Spleen (tissue), 11 donors: ENCODE measurements around the gene DTNBP1. TPM values are rescaled to one million over a fixed set of nuclear protein-coding genes. Genes with fewer than 3 reads are reported as not detected.
A peak's percentile ranks its signal among the peaks of the same experiment; 100 is the strongest.

Experiments
- DNase-seq: peaks from one replicate; pipeline ENCODE4 v3.0.0-alpha.2; 2020
- H3K27ac ChIP-seq, 8 donors: fragments of 200-600 bp; sonication (generic) in 7 of 8; 1 replicate in 4 of 8; 2 replicates in 4 of 8; pipeline versions ENCODE4 v1.5.0 to v1.8.0; 2016 to 2021; ENCODE audit warnings: inconsistent platforms in 4 of 8, mild to moderate bottlenecking in 4 of 8, moderate library complexity in 1 of 8
- H3K27me3 ChIP-seq, 7 donors: fragments of 200-600 bp; sonication (generic) in 6 of 7; replicated peaks in 1 of 7; 1 replicate in 4 of 7; 2 replicates in 3 of 7; pipeline versions ENCODE4 v1.5.0 to v1.8.0; 2016 to 2021; ENCODE audit warnings: inconsistent platforms in 3 of 7, mild to moderate bottlenecking in 1 of 7
- H3K36me3 ChIP-seq, 6 donors: fragments of 200-600 bp; sonication (generic) in 5 of 6; 1 replicate in 4 of 6; 2 replicates in 2 of 6; pipeline versions ENCODE4 v1.5.0 to v1.8.0; 2016 to 2021; ENCODE audit warnings: inconsistent platforms in 2 of 6
- H3K4me1 ChIP-seq, 6 donors: fragments of 200-600 bp; sonication (generic) in 5 of 6; 1 replicate in 3 of 6; 2 replicates in 3 of 6; pipeline versions ENCODE4 v1.5.0 to v1.8.0; 2016 to 2021; ENCODE audit warnings: inconsistent platforms in 3 of 6
- H3K4me3 ChIP-seq, 8 donors: fragments of 200-600 bp; sonication (generic) in 7 of 8; 1 replicate in 4 of 8; 2 replicates in 4 of 8; pipeline versions ENCODE4 v1.5.0 to v1.8.0; 2016 to 2021; ENCODE audit warnings: inconsistent platforms in 4 of 8, mild to moderate bottlenecking in 4 of 8, moderate library complexity in 2 of 8
- H3K9me3 ChIP-seq, 8 donors: fragments of 200-600 bp; sonication (generic) in 7 of 8; 1 replicate in 4 of 8; 2 replicates in 4 of 8; pipeline versions ENCODE4 v1.5.0 to v1.8.0; 2016 to 2021; ENCODE audit warnings: inconsistent platforms in 4 of 8
- POLR2A ChIP-seq, 3 donors: fragments of 450-650 bp; IDR thresholded peaks; one replicate each; pipeline ENCODE4 v1.5.1; 2017; ENCODE audit warnings: antibody characterized with exemption in 3 of 3, mild to moderate bottlenecking in 1 of 3
- POLR2AphosphoS5 ChIP-seq, 3 donors: sonication (generic); formaldehyde crosslinking; IDR thresholded peaks; one replicate each; pipeline ENCODE4 v1.5.1; 2017; ENCODE audit warnings: antibody characterized with exemption in 3 of 3
- WGBS, 5 donors: extraction: QIAGEN DNeasy Blood & Tissue Kit in 3 of 5; methylation state at CpG; one replicate each; pipeline versions ENCODE4 v1.1.5 to v1.1.7; 2013 to 2018; 5-methylcytosine and 5-hydroxymethylcytosine counted together
- intact Hi-C: fragments of 100-400 bp; cut with DNase I; formaldehyde crosslinking; loops from one replicate; pipeline ENCODE4 v1.15.0; 2023; ENCODE audit warnings: low total_unique reads
- polyA plus RNA-seq, 3 donors: library from polyadenylated mRNA; stranded (reverse); fragments of 200-250 nt; gene quantifications; one replicate each; pipeline ENCODE4 v1.2.1, GENCODE V29; 2013
- total RNA-seq, 7 donors: library from RNA; depleted of rRNA in 3 of 7; stranded (reverse); fragments of >200 nt in 3 of 7; fragmentation: NEBNext Ultra II Directional in 4 of 7; extraction: Animal tissue kit (Norgen Biotek cat#: 25700) in 4 of 7; gene quantifications; one replicate each; pipeline versions ENCODE4 v1.1.0 to v1.2.1, GENCODE V29; 2016 to 2021
- TF ChIP-seq, protein P1 (sequence below), 11 experiments: fragments of 200-600 bp in 7 of 11; fragments of 450-650 bp in 4 of 11; sonication (generic) in 4 of 11; IDR thresholded peaks in 8 of 11; conservative IDR thresholded peaks in 3 of 11; 1 replicate in 7 of 11; 2 replicates in 4 of 11; pipeline versions ENCODE4 v1.4.0 to v1.8.0; 2016 to 2021; ENCODE audit warnings: antibody characterized with exemption in 11 of 11, inconsistent platforms in 4 of 11, mild to moderate bottlenecking in 1 of 11
- donor health status: healthy with polysubstance abuse.
- donor health status: DM: no; HTN: no; CAD: no; lungs with moderate emphysema.
- donor health status: DM: no; HTN: no; CAD: no.
- donor health status: Bipolar disorder and iron deficiency.
- donor health status: healthy.
- donor health status: DM: no; HTN: no; CAD: no.
- donor health status: DM: yes; HTN: yes; CAD: no.

The DTNBP1 gene
- total and polyA plus RNA-seq, 10 donors: 14.2 to 42.2 (median 32.3) TPM

DNA sequence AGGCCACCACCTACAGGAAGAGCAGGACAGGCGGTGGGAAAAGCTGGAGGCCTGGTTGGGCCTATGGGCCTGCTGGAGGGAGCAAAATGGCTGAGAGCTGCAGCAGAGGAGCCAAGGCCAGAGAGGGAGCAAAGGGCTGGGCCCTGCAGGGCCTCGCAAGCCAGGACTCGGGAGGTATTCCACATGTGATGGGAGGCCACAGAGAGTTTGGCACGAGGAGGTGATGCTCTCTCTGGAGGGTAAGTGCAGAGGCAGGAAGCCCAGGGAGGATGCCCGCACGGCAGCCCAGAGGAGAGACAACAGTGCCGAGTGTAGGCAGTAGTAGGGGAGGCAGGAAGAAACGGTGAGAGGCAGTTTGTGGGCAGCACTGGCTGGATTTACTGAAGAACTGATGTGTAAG is 85.7 kb downstream of the DTNBP1 start:
- WGBS, 5 donors: 91 to 97% (median 93%) methylated on average over 8 of the region's 8 CpGs
- Histone ChIP-seq H3K27ac (no peak overlapping the region), H3K9me3 (no peaks in the 10 kb centered on the region), H3K4me1 (peaks cover 0 to 51% (median 8%) of the 10 kb centered on the region in 6 donors), H3K36me3 (peaks cover 0 to 18% (median 0%) of the 10 kb centered on the region in 6 donors), H3K27me3 (no peaks in the 10 kb centered on the region), H3K4me3 (no peak overlapping the region)
- no peak for DNase-seq
- TF ChIP-seq, protein P1, sequence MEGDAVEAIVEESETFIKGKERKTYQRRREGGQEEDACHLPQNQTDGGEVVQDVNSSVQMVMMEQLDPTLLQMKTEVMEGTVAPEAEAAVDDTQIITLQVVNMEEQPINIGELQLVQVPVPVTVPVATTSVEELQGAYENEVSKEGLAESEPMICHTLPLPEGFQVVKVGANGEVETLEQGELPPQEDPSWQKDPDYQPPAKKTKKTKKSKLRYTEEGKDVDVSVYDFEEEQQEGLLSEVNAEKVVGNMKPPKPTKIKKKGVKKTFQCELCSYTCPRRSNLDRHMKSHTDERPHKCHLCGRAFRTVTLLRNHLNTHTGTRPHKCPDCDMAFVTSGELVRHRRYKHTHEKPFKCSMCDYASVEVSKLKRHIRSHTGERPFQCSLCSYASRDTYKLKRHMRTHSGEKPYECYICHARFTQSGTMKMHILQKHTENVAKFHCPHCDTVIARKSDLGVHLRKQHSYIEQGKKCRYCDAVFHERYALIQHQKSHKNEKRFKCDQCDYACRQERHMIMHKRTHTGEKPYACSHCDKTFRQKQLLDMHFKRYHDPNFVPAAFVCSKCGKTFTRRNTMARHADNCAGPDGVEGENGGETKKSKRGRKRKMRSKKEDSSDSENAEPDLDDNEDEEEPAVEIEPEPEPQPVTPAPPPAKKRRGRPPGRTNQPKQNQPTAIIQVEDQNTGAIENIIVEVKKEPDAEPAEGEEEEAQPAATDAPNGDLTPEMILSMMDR (IDR thresholded peaks at IDR 0.05 in 8 of 11, conservative IDR thresholded peaks at IDR 0.05 in 3 of 11): no peak
- no peak for TF ChIP-seq POLR2AphosphoS5 (IDR thresholded peaks at IDR 0.05)
- no peak for TF ChIP-seq POLR2A (IDR thresholded peaks at IDR 0.05)
- intact Hi-C loops: no loop called here

DNA sequence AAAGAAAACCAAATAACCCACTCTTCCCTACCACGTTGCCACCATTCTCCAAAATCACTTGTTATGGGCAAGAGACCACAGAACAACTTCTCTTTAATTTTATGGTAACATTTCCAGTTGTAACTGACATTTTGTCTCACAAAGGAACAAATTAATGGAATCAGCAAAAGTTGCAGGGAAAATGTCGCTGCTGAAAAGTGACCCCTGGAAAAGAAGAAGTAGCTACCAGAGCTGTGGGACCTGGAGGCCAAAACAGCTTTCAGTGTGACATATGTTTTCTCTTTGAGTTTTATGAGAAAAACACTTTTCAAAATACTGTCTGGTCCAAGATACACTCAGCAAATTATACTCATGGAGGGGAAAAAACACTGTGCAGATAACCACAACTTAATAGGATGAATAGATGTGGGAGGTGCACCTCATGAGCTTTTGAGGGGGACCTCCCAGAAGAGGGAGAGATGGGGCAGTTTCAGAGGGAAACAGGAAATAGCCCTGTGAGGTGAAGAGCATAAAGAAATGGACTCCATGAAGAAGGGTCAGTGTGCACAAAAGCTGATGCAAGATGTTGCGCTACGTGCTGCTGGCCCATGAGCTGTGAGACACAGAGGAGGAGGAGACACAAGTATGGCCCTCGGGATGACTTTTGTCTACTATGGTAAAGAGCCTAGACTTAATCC is 87.3 kb downstream of the DTNBP1 start:
- intact Hi-C loops: no loop called here
- Histone ChIP-seq H3K27me3 (no peaks in the 10 kb centered on the region), H3K9me3 (no peaks in the 10 kb centered on the region), H3K4me1 (peaks cover 0 to 47% (median 8%) of the 10 kb centered on the region in 6 donors), H3K27ac (peak overlapping the region in 5 of 8 donors; percentile 33 to 64 (median 51)), H3K4me3 (no peak overlapping the region), H3K36me3 (peaks cover 0 to 18% (median 0%) of the 10 kb centered on the region in 6 donors)
- no peak for DNase-seq
- TF ChIP-seq POLR2A (IDR thresholded peaks at IDR 0.05) (no peak), POLR2AphosphoS5 (IDR thresholded peaks at IDR 0.05) (peak in 1 of 3 donors; percentile 7)
- WGBS, 5 donors: 68 to 84% (median 78%) methylated on average over 5 of the region's 5 CpGs

DNA sequence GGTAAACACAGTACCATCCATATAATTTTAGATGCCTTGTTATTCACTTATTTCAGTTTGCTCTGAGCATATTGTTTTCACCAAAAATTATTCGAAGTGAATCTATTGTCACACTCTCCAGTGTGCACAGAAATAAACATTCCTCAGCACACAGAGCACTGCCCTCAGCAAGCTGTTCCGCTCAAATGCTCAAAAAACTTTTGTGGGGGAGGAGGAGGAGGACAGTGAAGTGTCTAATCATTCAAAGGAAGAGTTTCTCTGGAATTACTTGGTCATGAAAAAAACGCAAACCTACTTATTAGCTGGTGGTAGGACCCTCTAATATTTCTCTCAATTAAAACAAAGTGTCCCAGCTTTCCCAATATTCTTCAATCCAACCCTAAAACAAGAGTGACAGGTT is 88.3 kb downstream of the DTNBP1 start:
- 72 to 88% (median 78%) methylated on average over 3 of the region's 3 CpGs for WGBS, 5 donors
- no peaks in the 10 kb centered on the region for H3K9me3 ChIP-seq
- TF ChIP-seq POLR2AphosphoS5 (IDR thresholded peaks at IDR 0.05): no peak
- TF ChIP-seq, protein P1 (IDR thresholded peaks at IDR 0.05 in 8 of 11, conservative IDR thresholded peaks at IDR 0.05 in 3 of 11): no peak
- TF ChIP-seq POLR2A (IDR thresholded peaks at IDR 0.05): no peak
- H3K4me1 ChIP-seq: peaks cover 0 to 44% (median 10%) of the 10 kb centered on the region in 6 donors
- peak overlapping the region in 5 of 8 donors; percentile 17 to 64 (median 51) for H3K27ac ChIP-seq
- intact Hi-C loops: no loop called here
- no peak for DNase-seq
- no peaks in the 10 kb centered on the region for H3K27me3 ChIP-seq
- no peak overlapping the region for H3K4me3 ChIP-seq
- peaks cover 0 to 18% (median 0%) of the 10 kb centered on the region in 6 donors for H3K36me3 ChIP-seq

- peaks cover 0 to 48% (median 11%) of the 10 kb centered on the region in 6 donors for H3K4me1 ChIP-seq
- peaks cover 0 to 18% (median 0%) of the 10 kb centered on the region in 6 donors for H3K36me3 ChIP-seq
- WGBS, 5 donors: 71 to 89% (median 74%) methylated on average over 4 of the region's 4 CpGs
- no peaks in the 10 kb centered on the region for H3K9me3 ChIP-seq
- intact Hi-C loops: no loop called here
- H3K27ac ChIP-seq: no peak overlapping the region
- H3K4me3 ChIP-seq: no peak overlapping the region
- TF ChIP-seq, protein P1 (IDR thresholded peaks at IDR 0.05 in 8 of 11, conservative IDR thresholded peaks at IDR 0.05 in 3 of 11): no peak
- TF ChIP-seq POLR2A (IDR thresholded peaks at IDR 0.05) (no peak), POLR2AphosphoS5 (IDR thresholded peaks at IDR 0.05) (no peak)
- no peak for DNase-seq
- no peaks in the 10 kb centered on the region for H3K27me3 ChIP-seq
Measured at GRCh38 chr6:15574023-15574422, 88.8 kb downstream of the DTNBP1 start.
